ENCODE results near the gene TULP3.

TULP3 gene

DNA sequence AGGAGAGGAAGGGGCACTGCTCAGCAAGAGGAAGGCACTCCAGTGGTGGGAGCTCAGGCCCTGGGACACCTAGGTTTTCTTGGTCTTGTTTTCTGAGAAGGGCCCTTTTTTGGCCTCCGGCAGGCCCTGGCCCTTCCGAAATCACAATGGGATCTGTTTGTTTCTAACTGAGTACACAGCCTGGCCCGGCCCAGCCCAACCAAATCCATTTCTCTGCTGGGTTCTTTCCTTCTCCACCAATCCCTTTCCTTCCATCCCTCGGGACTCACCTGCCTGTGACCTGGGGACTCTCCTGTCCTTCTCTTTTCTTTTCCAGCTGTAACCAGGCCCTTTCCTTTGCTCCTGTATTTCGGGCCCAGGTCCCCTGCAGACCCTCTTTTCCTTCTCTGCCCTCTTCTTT, 87.1 kb downstream of the TULP3 start:
- no peak for DNase-seq

DNA sequence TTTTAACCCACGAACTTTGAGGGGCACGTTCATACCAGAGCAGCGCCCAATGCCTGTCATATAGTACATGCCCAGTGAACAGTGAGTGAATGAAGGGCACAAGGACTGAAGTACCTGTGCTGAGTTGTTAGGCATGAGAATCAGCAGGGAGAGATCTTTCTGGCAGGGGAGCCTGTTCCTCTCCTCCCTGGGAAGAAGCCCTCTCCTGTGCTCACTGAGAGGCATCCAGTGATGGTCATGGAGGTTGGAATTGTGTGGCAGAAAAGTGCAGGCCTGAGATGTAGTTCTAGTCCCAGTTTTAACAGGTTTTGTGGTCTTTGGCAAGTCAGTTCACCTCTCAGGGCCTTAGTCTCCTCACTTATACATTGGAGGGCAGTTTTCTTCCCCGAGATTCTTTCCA, 89.1 kb downstream of the TULP3 start:
- DNase-seq: no peak

DNA sequence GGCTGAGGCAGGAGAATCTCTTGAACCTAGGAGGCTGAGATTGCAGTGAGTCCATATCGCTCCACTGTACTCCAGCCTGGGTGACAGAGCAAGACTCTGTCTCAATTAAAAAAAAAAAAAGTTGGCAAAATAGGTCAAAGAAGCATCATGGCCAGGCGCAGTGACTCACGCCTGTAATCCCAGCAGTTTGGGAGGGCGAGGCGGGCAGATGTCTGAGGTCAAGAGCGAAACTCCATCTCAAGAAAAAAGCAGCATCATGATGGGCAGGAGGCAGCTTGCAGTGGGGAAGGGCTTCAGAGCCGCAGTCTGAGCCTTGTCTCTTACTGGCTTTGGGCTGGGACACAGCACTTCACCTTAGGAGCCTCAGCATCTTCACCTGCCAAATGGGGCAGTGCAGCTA, 89.9 kb downstream of the TULP3 start:
- DNase-seq: no peak

GRCh38 chr12:2982361-2982760, 91.7 kb downstream of the TULP3 start:
- no peak for DNase-seq

- DNase-seq: no peak
Measured at GRCh38 chr12:2984249-2984648, 93.6 kb downstream of the TULP3 start.

- DNase-seq: no peak
Measured at GRCh38 chr12:2984698-2985097, 94.0 kb downstream of the TULP3 start.

GRCh38 chr12:2986876-2987275, 96.2 kb downstream of the TULP3 start:
- DNase-seq: no peak

DNA sequence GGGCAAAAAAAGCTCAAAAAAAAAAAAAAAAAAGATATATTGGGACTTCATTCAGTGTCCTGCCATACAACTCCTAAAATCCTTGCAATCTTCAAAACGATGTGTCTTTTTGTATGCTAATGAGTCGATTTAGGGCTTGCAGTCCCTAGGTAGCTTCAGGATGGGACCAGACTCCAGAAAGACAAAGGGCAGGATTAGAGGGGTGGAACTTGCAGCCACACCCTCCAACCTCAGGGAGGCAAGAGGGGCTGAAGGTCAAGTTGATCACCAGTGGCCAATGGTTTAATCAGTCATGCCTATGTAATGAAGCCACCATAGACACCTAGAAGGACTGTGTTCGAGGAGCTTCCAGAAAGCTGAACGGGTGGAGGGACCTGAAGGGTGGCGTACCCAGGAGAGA, 97.8 kb downstream of the TULP3 start:
- DNase-seq: no peak
